Measurements from ENCODE around the gene SEMA6B. TPM values are rescaled to one million over a fixed set of nuclear protein-coding genes. Genes with fewer than 3 reads are reported as not detected.

Gene SEMA6B
- total and polyA plus RNA-seq, 2 of the 4 experiments (the other 2 are of a cell fraction) = 0.18 to 0.72 TPM

- no peak overlapping the region for H3K4me3 ChIP-seq (ENCODE audit: insufficient read depth, low read depth, low read length)
- intact Hi-C loops (cut with micrococcal nuclease) = no loop called here
- peaks cover 6% of the 10 kb centered on the region for H3K4me1 ChIP-seq (ENCODE audit: control insufficient read depth, insufficient read depth, low read length)
- no peak for TF ChIP-seq NFE2L2 (IDR thresholded peaks at IDR 0.05; ENCODE audit: low read depth, low read length)
- TF ChIP-seq CTCF (conservative IDR thresholded peaks at IDR 0.05; ENCODE audit: low read depth, low read length) = no peak
- TF ChIP-seq SMC3 (IDR thresholded peaks at IDR 0.05; ENCODE audit: low read depth, low read length) = no peak
- TF ChIP-seq RFX5 (IDR thresholded peaks at IDR 0.05; ENCODE audit: low read depth, low read length) = no peak
- TF ChIP-seq USF2 (IDR thresholded peaks at IDR 0.05; ENCODE audit: low read depth, low read length) = no peak
- no peak for TF ChIP-seq RCOR1 (IDR thresholded peaks at IDR 0.05; ENCODE audit: insufficient replicate concordance, low read length)
- no peak for TF ChIP-seq ELK1 (IDR thresholded peaks at IDR 0.05; ENCODE audit: borderline replicate concordance, low read depth, low read length)
- no peak for TF ChIP-seq RAD21 (IDR thresholded peaks at IDR 0.05; ENCODE audit: low read length)
- no peak for TF ChIP-seq CEBPB (IDR thresholded peaks at IDR 0.05; ENCODE audit: low read depth, low read length)
- no peak for TF ChIP-seq BHLHE40 (IDR thresholded peaks at IDR 0.05; ENCODE audit: low read depth, low read length)
- no peak for TF ChIP-seq MXI1 (IDR thresholded peaks at IDR 0.05; ENCODE audit: borderline replicate concordance, low read depth, low read length)
- TF ChIP-seq FOS (IDR thresholded peaks at IDR 0.05; ENCODE audit: low read depth, low read length) = no peak
- TF ChIP-seq POLR2A (IDR thresholded peaks at IDR 0.05; ENCODE audit: low read depth, low read length) = no peak
- dilution Hi-C loops (cut with HindIII; ENCODE audit: low sequenced_read_pairs, unreplicated experiment) = no loop called here
- no peak overlapping the region for H2AFZ ChIP-seq (replicated peaks; ENCODE audit: low read length, poor library complexity)
- 85% methylated on average over 3 of the region's 11 CpGs; no CpG with 5 or more reads in 1 of the 2 experiments for WGBS, 2 experiments (ENCODE audit: extremely low coverage in 2 of 2, insufficient read length in 1 of 2)
- H3K18ac ChIP-seq (ENCODE audit: low read depth, low read length) = no peak overlapping the region
- H3K79me1 ChIP-seq (ENCODE audit: low read depth in 1 of 2, low read length in 2 of 2) = no peaks in the 10 kb centered on the region
- no peak for ATAC-seq (ENCODE audit: low read depth)
- H3K36me3 ChIP-seq (ENCODE audit: control insufficient read depth, insufficient read depth, low read length) = no peaks in the 10 kb centered on the region
- H3K14ac ChIP-seq (replicated peaks; ENCODE audit: low read depth, low read length) = no peak overlapping the region
- H4K8ac ChIP-seq (ENCODE audit: low read depth in 2 of 2, low read length in 2 of 2) = no peak overlapping the region
- no peaks in the 10 kb centered on the region for H4K20me1 ChIP-seq (ENCODE audit: insufficient read depth, low read length)
- no peak overlapping the region for H2BK20ac ChIP-seq (ENCODE audit: low read depth, low read length)
- peaks cover 5% of the 10 kb centered on the region; the same call in 1 of the 2 replicates for H3K9me1 ChIP-seq (ENCODE audit: insufficient read depth, low read length)
- H4K5ac ChIP-seq (ENCODE audit: low read depth, low read length) = no peak overlapping the region
- no peak overlapping the region for H2AK5ac ChIP-seq (ENCODE audit: low read depth, low read length)
- ChIA-PET CTCF (no interaction called here), POLR2A (ENCODE audit: unreplicated experiment) (no interaction called here)
- no peak for DNase-seq
- no peak overlapping the region for H3K56ac ChIP-seq (ENCODE audit: extremely low read depth, insufficient read depth, low read length)
- no peak overlapping the region for H2AK9ac ChIP-seq (replicated peaks; ENCODE audit: low read depth, low read length, poor library complexity)
- no peak overlapping the region for H2BK15ac ChIP-seq (ENCODE audit: low read depth, low read length)
- H4K91ac ChIP-seq (ENCODE audit: insufficient read depth, low read depth, low read length) = no peak overlapping the region
- H3K4ac ChIP-seq (ENCODE audit: low read depth, low read length) = no peak overlapping the region
- BruUV-seq (replicated peaks) = no TSS peak
- no peak overlapping the region for H2BK120ac ChIP-seq (ENCODE audit: low read depth, low read length)
- H3K4me2 ChIP-seq (ENCODE audit: low read depth, low read length) = no peak overlapping the region
- H3K27me3 ChIP-seq (ENCODE audit: control insufficient read depth, insufficient read depth, low read length) = no peaks in the 10 kb centered on the region
- no peak overlapping the region for H3K23ac ChIP-seq (ENCODE audit: low read depth, low read length)
- in situ Hi-C loops (cut with MboI; ENCODE audit: low sequenced_read_pairs) = no loop called here
- H3K9me3 ChIP-seq (ENCODE audit: control insufficient read depth, insufficient read depth, low read length) = no peaks in the 10 kb centered on the region
- no peak overlapping the region for H3K27ac ChIP-seq (ENCODE audit: insufficient read depth, low read length)
- H3K9ac ChIP-seq (ENCODE audit: low read depth, low read length) = no peak overlapping the region
- H2BK5ac ChIP-seq (ENCODE audit: low read depth, low read length, poor library complexity, severe bottlenecking) = no peak overlapping the region
Observed at GRCh38 chr19:4570402-4570801, 10.9 kb upstream of the SEMA6B start.
